Body of pancreas (tissue), 4 donors: ENCODE measurements around the gene CAMK2D. TPM values are rescaled to one million over a fixed set of nuclear protein-coding genes. Genes with fewer than 3 reads are reported as not detected.
A peak's percentile ranks its signal among the peaks of the same experiment; 100 is the strongest.

Experiments used
- ATAC-seq: fragments of 150-250 bp; one replicate; pipeline ENCODE4 v1.9.1; 2016
- DNase-seq, 4 donors: peaks; one replicate each; pipeline ENCODE4 v3.0.0-alpha.2; 2019
- H3K27ac ChIP-seq, 4 donors: fragments of 200-600 bp; sonication (generic); 1 replicate in 3 of 4; 2 replicates in 1 of 4; pipeline versions ENCODE4 v1.5.1 to v1.6.1; 2016 to 2019; ENCODE audit warnings: mild to moderate bottlenecking in 1 of 4, mixed read lengths in 1 of 4, moderate library complexity in 1 of 4
- H3K27me3 ChIP-seq, 2 donors: fragments of 200-600 bp; sonication (generic); one replicate each; pipeline ENCODE4 v1.6.0; 2016; ENCODE audit warnings: mild to moderate bottlenecking in 1 of 2
- H3K36me3 ChIP-seq, 2 donors: fragments of 200-600 bp; sonication (generic); replicated peaks in 1 of 2; 2 replicates each; pipeline ENCODE4 v1.5.1; 2016; ENCODE audit warnings: low read depth in 2 of 2; ENCODE audit not compliant: insufficient read depth in 1 of 2
- H3K4me1 ChIP-seq: fragments of 200-600 bp; sonication (generic); one replicate; pipeline ENCODE4 v1.6.0; 2016
- H3K4me3 ChIP-seq, 2 donors: fragments of 200-600 bp; sonication (generic); 1 replicate in 1 of 2; 2 replicates in 1 of 2; pipeline ENCODE4 v1.5.1; 2016 to 2019
- H3K9me3 ChIP-seq, 3 donors: fragments of 200-600 bp; sonication (generic); 1 replicate in 2 of 3; 2 replicates in 1 of 3; pipeline ENCODE4 v1.5.1; 2016
- CTCF ChIP-seq, 7 experiments: fragments of 450-650 bp in 4 of 7; fragments of 200-600 bp in 3 of 7; sonication (generic) in 3 of 7; IDR thresholded peaks; one replicate each; pipeline ENCODE4 v1.5.1; 2016 to 2019; ENCODE audit warnings: antibody characterized with exemption in 7 of 7
- POLR2A ChIP-seq, 3 donors: fragments of 450-650 bp; IDR thresholded peaks; one replicate each; pipeline ENCODE4 v1.6.1; 2016; ENCODE audit warnings: antibody characterized with exemption in 3 of 3, mild to moderate bottlenecking in 2 of 3
- WGBS, 2 donors: methylation state at CpG; one replicate each; pipeline ENCODE4 v1.1.5; 2017; 5-methylcytosine and 5-hydroxymethylcytosine counted together
- intact Hi-C: fragments of 100-400 bp; cut with DNase I; formaldehyde crosslinking; loops from one replicate; pipeline ENCODE4 v1.15.1; 2023
- total RNA-seq, 2 donors: library from RNA; depleted of rRNA; stranded (reverse); fragments of >200 nt; gene quantifications; one replicate each; pipeline ENCODE4 v1.1.0, GENCODE V29; 2016

The CAMK2D gene
- total RNA-seq, 2 donors from 2014 or later = 25.7 to 29.3 TPM

GRCh38 chr4:113700602-113701150 is 60.9 kb downstream of the CAMK2D start:
- no peaks in the 10 kb centered on the region for H3K9me3 ChIP-seq
- no peaks in the 10 kb centered on the region for H3K4me1 ChIP-seq
- TF ChIP-seq CTCF (IDR thresholded peaks at IDR 0.05) (no peak), POLR2A (IDR thresholded peaks at IDR 0.05) (no peak)
- H3K36me3 ChIP-seq = no peaks in the 10 kb centered on the region
- no peak overlapping the region for H3K4me3 ChIP-seq
- H3K27me3 ChIP-seq = no peaks in the 10 kb centered on the region
- no peak for ATAC-seq
- DNase-seq = peak in 1 of 4 donors; percentile 13
- intact Hi-C loops = no loop called here
- WGBS, 2 donors = 69 to 83% methylated on average over 2 of the region's 2 CpGs
- H3K27ac ChIP-seq = no peak overlapping the region

GRCh38 chr4:113699772-113700171 is 61.8 kb downstream of the CAMK2D start:
- no peak overlapping the region for H3K27ac ChIP-seq
- H3K9me3 ChIP-seq = no peaks in the 10 kb centered on the region
- intact Hi-C loops = no loop called here
- H3K4me3 ChIP-seq = no peak overlapping the region
- H3K36me3 ChIP-seq = no peaks in the 10 kb centered on the region
- DNase-seq (no peak), ATAC-seq (no peak)
- H3K4me1 ChIP-seq = no peaks in the 10 kb centered on the region
- no peaks in the 10 kb centered on the region for H3K27me3 ChIP-seq
- WGBS, 2 donors = 90 to 98% methylated on average over 2 of the region's 2 CpGs
- TF ChIP-seq CTCF (IDR thresholded peaks at IDR 0.05) (no peak), POLR2A (IDR thresholded peaks at IDR 0.05) (no peak)

- 87 to 92% methylated on average over 2 of the region's 2 CpGs for WGBS, 2 donors
These were observed 64.1 kb downstream of the CAMK2D start for GRCh38 chr4:113697429-113697828.

GRCh38 chr4:113695328-113696169 is 66.0 kb downstream of the CAMK2D start:
- Histone ChIP-seq H3K4me1 (no peaks in the 10 kb centered on the region), H3K9me3 (no peaks in the 10 kb centered on the region), H3K36me3 (no peaks in the 10 kb centered on the region), H3K27me3 (no peaks in the 10 kb centered on the region), H3K27ac (no peak overlapping the region), H3K4me3 (no peak overlapping the region)
- ATAC-seq (no peak), DNase-seq (no peak)
- intact Hi-C loops = no loop called here
- TF ChIP-seq POLR2A (IDR thresholded peaks at IDR 0.05) (no peak), CTCF (IDR thresholded peaks at IDR 0.05) (no peak)
- WGBS, 2 donors = 93 to 94% methylated on average over 3 of the region's 3 CpGs

More at GRCh38 chr4:113697429-113697828, 64.1 kb downstream of the CAMK2D start:
- DNase-seq (no peak), ATAC-seq (no peak)
- intact Hi-C loops = no loop called here
- H3K27ac ChIP-seq = no peak overlapping the region
- no peaks in the 10 kb centered on the region for H3K36me3 ChIP-seq
- no peaks in the 10 kb centered on the region for H3K9me3 ChIP-seq
- H3K4me1 ChIP-seq = no peaks in the 10 kb centered on the region
- H3K27me3 ChIP-seq = no peaks in the 10 kb centered on the region
- TF ChIP-seq CTCF (IDR thresholded peaks at IDR 0.05) = no peak
- no peak for TF ChIP-seq POLR2A (IDR thresholded peaks at IDR 0.05)
- no peak overlapping the region for H3K4me3 ChIP-seq
